Stimulated activated CD8-positive, alpha-beta memory T cell treated with anti-CD3 and anti-CD28 coated beads, Interleukin-12 subunit alpha, Interleukin-12 subunit beta, amount 100 ng/mL, for 1 hour (primary cell): Measurements from ENCODE around the gene GALNT7.
"Not testable (repeated sequence)": the region's sequence is repeated elsewhere in the genome, so short reads cannot be mapped to it uniquely, and the experiment has no call there.

ENCODE experiments used
- DNase-seq: peaks from one replicate; pipeline ENCODE4 v3.0.0-alpha.2; 2020; ENCODE audit warnings: low read depth

Gene GALNT7, protein sequence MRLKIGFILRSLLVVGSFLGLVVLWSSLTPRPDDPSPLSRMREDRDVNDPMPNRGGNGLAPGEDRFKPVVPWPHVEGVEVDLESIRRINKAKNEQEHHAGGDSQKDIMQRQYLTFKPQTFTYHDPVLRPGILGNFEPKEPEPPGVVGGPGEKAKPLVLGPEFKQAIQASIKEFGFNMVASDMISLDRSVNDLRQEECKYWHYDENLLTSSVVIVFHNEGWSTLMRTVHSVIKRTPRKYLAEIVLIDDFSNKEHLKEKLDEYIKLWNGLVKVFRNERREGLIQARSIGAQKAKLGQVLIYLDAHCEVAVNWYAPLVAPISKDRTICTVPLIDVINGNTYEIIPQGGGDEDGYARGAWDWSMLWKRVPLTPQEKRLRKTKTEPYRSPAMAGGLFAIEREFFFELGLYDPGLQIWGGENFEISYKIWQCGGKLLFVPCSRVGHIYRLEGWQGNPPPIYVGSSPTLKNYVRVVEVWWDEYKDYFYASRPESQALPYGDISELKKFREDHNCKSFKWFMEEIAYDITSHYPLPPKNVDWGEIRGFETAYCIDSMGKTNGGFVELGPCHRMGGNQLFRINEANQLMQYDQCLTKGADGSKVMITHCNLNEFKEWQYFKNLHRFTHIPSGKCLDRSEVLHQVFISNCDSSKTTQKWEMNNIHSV

DNA sequence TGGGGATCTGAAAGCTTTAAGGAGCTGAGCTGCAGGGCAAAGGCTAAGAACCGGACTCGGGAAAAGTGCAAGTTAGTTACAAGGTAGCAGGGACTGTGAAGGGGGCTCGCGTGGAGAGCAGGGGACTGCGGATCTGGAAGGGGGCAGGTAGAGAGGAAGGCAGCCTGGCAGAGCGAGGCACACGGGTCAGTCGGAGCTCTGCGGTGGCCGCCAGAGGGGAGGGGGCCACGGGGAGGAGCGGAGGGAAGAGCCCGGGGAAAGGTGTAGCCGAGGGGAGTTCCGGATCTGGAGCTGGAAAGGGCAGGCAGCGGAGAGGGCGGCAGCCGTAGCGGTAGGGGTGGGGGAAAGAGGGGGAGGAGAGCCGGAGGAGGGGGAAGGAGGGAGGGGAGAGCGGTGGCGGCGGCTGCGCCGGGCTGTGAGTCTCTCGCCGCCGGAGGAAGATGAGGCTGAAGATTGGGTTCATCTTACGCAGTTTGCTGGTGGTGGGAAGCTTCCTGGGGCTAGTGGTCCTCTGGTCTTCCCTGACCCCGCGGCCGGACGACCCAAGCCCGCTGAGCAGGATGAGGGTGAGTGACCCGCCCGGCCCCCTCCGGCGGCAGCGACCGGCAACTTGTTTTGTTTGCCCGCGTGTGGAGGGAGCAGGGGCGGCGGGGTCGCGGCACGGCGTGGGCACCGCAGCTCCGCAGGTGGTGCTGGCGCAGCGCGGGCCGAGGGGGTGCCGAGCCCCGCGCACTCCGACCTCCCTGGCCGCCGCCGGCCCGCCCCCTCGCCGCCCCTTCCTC lies at the start of gene GALNT7:
Gene GALNT7 (plus strand): TSS at position 416 of the 782 bp plus-strand sequence. CDS start 25 bp downstream, at position 441.
- DNase-seq = peak; percentile 39

DNA sequence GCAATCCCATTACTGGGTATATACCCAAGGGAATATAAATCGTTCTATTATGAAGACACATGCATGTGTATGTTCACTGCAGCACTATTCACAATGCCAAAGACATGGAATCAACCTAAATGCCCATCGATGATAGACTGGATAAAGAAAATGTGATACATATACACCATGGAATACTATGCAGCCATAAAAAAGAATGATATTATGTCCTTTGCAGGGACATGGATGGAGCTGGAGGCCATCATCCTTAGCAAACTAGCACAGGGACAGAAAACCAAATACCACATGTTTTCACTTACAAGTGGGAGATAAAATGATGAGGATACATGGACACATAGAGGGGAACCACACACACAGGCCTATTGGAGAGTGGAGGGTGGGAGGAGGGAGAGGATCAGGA lies 49.8 kb upstream of the GALNT7 start:
- not testable (repeated sequence) for DNase-seq

DNA sequence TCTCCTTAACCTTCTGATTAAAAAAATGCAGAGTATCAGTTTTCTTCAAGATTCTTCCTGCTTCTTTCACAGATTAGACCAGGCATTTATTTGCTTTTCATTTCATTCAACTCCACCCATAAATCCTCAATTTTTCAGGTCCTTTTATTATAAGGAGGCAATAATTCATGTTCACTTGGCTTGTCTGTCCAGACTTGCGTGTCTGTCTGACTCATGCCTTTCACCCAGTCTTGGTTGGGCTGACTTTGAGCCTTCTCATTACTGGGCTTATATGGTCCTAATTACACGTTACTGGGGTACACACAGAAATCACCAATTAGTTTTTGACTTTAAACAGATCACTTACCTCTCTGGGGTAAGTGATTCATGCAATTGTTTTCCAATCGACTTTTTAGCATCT lies 48.8 kb upstream of the GALNT7 start:
- DNase-seq = no peak

DNA sequence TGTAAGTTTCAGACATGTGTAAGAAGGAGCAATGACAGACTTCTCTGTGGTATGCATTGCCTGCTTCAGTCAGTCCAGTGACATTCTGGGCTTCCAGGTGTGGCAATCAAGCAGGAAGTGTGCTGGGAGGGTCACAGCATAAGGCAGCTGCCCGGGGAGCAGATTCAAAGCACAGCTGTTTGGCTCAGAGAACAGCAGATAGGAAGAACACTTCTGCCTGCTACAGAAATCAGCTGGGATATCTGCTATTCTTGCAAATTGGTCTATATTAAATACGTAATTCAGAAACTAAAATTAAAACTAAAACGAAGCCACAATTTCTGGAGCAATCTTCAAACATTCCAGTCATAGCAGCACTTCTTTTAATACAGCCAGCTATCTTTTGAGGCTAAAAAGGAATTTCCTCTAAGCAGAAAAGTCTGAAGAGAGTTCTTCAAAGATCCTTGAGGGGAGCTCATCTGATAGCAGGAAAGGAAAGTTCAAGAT lies 47.5 kb upstream of the GALNT7 start:
- DNase-seq = no peak

DNA sequence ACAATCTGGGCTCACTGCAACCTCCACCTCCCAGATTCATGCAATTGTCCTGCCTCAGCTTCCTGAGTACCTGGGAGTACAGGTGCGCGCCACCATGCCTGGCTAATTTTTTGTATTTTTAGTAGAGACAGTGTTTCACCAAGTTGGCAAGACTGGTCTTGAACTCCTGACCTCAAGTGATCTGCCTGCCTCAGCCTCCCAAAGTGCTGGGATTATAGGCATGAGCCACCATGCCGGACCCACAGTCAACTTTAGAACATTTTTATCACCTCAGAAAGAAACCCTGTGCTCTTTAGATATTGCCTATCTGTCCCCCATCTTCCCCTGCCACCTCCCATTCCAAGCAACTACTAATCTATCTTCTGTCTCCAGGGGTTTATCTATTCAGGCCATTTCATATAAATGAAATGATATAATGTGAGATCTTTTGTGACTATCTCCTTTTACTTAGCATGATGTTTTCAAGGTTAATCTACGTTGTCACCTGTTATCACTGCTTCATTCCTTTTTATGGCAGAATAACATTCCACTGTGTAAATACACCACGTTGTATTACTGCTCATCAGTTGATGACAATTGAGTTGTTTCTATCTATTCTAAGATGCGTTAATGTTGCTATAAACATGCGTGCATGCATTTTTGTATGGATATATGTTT lies 44.3 kb upstream of the GALNT7 start:
- no peak for DNase-seq

DNA sequence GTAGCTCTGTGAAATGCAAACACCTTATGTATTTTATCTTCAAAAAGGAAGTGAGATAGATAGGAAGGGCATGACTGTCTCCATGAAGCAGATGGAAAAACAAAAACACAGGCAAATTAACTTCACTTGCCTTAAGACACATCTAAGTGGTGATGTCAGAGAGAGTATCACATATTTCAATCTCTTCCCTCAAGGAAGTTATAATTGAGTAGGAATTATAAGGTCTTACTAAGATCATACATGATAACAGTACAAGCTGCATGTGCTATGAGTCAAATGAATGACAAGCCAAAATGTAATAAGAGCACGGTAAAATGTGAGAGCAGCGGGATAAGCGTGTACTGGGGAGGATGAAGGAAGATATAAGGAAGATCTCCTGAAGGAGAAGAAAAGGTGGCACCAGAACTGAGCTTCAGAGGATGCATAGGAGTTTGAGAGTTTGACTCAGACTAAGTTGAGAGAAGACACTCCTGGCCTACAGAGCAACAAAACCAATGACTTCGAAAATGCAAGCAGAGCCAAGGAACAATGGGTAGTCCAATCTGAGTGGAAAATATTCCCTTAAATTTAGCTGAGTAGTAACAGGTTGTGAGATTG lies 43.3 kb upstream of the GALNT7 start:
- no peak for DNase-seq

DNA sequence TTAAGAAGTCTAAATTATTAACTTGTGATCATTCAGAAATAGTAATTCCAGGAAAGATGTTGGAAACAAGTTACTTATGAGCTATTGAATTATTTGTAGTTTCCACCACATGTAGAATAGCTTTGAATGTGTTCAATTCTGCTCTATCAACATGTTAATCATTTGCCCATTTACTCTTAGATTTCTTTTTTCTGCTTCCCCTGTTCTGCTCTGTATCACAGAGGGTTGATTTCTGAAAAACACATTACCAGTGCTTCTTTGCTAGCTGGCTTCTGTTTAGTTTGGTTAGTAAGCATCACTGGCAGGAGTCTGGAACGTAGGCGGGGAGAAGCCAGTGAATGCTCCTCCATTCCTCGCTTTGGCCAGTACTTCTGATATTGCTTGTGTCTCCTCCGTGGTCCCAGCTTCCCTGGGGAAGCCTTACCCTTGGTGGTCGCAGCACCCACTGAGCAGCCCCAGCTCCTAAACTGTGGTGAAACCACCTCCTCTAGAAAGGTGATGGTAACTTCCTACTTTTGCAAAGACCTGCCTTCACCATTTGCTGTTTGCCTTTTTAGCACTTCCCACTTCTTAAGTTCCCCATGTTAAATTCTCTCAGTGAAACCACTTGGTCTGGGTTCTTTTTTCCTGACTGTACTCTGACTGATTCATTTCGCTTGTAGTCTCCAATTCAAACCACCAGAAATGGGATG lies 40.3 kb upstream of the GALNT7 start:
- no peak for DNase-seq

DNA sequence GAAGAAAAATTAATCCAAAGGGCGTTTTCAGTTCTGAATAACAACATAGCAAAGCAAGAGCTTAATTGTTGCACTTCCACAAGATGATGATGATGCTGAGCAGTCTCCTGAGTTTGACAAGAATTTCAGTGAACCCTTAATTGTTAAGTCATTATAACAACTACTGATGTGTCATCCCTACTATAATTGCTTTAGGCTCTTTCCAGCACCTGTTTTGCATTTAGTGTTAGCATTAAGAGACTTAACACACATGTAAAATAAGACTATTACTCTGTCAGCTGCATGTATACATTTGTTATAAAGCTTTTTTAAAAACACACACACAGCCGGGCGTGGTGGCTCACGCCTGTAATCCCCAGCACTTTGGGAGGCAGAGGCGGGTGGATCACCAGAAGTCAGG lies 37.9 kb upstream of the GALNT7 start:
- no peak for DNase-seq

DNA sequence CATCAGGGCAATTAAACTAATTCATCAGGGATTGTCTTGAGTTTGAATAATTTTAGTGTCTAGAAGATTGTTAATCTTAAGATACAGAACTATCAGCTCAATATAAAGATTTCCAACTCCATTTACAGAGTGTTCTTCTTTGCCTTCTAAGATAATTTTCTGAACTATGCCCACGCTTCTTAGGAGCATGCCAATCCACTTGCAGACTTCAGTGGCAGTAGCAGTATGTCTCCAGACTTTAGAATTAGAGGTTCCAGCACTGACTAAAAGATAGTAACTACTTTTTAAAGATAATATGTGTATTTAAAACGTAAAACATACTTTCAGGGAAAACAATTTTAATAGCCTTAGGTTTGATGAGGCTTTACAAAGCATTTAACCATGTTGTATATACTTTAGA lies 34.2 kb upstream of the GALNT7 start:
- no peak for DNase-seq

DNA sequence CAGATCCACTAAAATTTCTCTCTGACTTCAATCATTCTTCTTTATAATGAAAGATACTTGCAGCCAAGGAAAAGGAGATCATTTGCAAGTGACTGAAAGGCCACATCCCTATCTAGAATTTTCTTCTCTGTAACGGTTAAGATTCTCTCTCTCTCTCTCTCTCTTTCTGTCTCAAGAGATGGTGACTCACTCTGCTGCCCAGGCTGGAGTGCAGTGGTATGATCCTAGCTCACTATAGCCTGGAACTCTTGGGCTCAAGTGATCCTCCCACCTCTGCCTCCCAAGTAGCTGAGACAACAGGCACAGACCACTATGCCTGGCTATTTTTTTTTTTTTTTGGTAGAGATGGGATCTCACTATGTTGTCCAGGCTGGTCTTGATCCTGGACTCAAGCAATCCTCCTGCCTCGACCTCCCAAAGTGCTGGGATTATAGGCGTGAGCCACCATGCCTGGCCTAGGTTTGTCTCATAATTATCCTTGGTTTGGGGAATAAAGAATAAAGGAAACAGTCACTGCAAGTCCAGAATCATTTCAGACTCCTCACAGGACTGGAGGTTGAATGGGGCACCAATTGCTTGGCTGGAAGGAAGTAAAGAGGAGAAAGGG lies 33.3 kb upstream of the GALNT7 start:
- no peak for DNase-seq

DNA sequence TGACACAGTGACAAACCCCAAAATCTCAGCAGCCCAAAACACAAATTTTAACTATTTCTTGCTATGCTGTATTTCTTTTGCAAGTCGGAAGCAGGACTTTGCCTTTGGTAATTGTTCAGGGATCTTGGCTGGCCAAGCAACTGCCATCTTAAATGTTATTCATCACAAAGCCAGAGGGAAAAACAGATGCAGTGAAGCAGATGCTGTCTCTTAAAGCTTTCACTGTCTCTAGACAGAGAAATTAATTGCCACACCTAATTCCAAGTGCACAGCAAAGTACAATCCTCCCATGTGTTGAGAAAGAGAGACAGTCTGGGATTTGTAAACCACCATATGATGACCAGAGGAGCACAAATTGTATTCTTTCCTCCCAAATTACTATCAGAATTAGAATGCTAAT lies 30.0 kb upstream of the GALNT7 start:
- no peak for DNase-seq

DNA sequence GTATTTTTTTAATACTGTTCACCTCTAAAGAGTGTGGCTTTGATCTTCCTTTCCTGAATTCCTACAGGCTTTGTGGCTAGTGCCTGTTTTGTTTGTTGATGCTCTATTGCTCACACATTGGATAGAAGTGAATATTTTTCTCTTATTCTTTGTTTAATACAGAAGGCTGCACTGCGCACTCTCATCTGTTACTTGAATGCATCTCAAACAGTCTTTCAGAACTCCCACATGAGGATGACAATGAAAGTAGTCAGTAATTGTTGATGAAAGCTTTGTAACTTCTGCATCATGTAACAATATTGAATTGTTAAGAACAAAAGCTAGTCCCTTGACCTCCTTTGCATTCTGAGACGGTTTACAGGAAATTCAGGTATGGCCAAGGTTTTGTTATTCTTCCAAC lies 29.1 kb upstream of the GALNT7 start:
- DNase-seq = no peak

DNA sequence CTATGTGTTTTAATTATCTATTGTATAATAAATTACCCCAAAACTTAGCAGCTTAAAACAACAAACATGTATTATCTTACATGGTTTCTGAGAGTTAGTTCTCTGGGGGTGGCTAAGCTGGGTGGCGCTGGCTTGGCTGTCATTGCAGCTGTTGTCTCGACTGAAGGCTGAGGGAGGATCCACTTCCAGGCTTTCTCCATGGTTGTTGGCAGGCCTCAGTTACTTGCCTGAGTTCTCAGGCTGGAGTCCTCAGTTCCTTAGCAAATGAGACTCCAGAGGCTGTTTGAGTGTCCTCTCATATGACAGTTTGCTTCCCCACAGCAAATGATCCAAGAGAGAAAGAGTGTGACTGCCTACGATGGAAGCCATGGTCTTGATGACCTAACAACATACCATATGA lies 23.5 kb upstream of the GALNT7 start:
- DNase-seq = no peak

DNA sequence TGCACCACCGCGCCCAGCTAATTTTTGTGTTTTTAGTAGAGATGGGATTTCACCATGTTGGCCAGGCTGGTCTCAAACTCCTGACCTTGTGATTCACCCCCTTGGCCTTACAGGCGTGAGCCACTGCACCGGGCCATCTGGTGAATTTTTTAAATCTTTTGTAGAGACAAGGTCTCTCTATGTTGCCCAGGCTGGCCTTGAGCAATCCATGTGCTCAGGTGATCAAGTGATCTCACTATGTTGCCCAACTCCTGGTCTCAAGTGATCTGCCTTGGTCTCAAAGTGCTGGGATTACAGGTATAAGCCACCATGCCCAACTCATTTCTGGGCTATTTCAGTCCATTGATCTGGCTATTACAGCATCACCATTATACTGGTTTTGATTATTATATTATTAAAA lies 22.2 kb upstream of the GALNT7 start:
- no peak for DNase-seq

DNA sequence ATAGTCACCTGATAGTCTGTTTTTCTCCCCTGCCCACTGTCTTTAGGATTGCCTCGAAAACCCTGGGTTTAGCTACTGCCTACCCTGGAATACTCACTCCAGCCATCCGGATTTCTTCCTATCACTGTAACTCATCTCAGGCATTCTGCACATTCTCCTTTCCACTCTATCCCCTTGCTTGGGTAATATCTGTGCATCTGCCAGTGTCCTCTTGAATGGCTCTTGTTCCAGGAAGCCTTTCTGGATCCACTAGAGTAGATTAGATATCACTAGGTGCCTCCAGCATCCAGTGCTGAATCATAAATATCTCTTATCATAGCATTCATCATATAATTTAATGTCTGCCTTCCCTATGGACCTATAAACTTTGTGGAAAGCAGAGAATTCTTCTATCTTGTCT lies 17.1 kb upstream of the GALNT7 start:
- no peak for DNase-seq

DNA sequence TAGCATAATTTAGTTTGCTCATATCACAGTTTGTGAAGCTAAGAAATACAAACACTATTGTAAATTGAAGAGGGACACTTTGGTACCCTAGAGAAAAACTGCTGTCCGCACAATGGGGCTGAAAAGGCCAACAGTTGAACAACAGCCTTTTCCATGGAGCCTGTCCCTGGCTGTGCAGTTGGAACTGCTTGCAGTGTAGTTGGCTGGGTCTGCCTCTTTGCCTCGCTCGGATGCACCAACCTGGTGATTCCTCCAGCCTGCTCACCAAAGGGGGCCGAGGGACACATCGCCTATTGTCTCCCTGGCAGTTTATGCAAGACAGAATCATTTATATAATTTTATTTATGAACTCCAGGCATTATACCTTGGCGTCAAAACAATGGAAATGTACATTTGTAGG lies 16.5 kb upstream of the GALNT7 start:
- no peak for DNase-seq

DNA sequence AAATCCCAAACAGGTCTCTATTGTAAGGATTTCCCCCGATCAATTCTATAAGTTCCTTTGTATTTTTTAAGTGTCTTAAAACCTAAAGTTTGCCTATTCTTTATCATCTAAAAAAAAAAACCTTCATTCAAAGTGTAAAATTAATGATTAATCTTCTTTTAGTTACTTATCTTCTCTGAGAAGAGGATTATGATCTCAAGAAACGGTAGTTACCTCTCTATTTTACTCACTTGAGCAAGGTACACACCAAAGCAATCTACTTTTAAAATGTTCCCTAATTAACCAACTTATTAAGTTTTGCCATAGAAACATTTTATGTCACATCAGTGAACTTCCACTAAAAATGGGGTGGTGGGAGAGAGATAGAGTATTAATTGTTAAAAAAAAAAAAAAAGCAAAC lies 15.2 kb upstream of the GALNT7 start:
- DNase-seq = no peak

DNA sequence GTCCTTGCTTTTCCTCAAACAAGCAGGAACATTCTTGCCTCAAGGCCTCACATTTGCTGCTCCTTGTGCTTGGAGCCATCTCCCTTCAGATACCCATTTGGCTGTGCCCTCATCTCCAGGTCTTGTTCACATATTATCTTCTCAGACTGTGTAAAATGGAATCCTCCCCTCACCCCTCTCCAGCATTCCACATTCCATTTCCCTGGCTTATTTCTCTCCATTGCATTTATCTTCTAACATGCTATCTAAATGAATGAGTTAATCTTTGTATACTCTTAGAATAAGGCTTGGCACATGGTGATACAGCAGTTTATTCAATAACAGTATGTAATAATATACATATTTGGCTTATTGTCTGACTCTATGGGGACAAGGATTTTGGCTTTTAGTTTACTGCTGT lies 8.8 kb upstream of the GALNT7 start:
- no peak for DNase-seq

DNA sequence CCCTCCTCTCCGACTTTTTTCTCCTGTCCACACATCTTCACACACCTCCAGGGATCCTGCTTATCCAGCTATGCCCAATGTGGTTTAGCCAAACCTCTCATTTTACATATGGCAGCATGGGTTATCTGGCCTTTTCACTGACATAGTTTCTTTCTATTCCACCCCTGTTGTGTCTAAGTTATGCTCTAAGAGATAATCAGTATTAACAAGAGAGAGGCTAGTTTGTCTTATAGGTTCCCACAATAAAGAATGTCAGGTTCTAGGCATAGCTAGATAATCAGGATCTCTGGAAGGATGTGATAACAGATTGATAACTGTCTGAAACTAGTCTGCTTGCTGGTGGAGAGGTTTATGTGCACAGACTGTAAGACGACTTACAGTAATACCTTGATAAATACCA lies 7.7 kb upstream of the GALNT7 start:
- DNase-seq = no peak

DNA sequence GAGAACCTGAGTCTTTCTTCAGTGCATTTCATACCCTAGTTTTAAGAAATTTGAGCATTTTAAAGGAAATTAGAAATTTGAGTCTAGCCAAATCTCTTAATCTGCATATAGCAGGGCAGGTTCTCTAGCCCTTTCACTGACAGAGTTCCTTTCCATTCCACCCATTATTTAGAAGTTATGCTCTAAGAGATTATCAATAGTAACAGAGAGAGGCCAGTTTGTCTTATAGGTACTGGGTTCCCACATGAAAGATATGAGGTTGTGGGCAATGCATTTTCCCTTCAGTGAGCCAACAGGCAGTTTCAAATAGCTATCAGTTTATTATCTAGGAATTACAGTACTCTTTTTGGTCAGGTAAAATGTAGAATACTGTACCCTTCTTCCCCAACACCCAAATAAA lies 7.3 kb upstream of the GALNT7 start:
- DNase-seq = no peak

DNA sequence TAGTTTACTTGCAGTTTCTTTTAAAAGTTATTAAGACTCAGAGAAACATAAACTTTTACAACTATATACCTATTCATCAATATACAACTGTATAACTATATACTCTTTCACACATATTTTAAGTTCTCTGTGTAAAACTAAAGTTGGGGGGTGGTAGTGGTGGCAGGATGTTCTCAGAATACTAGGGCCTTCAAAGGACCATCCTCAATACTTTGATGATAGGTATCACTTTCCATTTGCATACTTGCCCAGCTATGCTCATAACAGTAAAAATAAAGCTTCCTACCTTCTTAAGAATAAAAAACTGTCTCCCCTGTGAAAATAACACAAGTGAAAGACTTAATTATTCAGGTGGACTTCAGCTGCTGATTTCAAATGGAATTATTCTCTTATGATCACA lies 2.9 kb upstream of the GALNT7 start:
- no peak for DNase-seq
